Astrocyte (in vitro differentiated cells and primary cell): ENCODE data around the gene CRAT. TPM values are rescaled to one million over a fixed set of nuclear protein-coding genes. Genes with fewer than 3 reads are reported as not detected.
"Not testable (repeated sequence)": the region's sequence is repeated elsewhere in the genome, so short reads cannot be mapped to it uniquely, and the experiment has no call there.

Experiments
- DNase-seq: peaks from one replicate; pipeline ENCODE4 v3.0.0-alpha.2; 2010; ENCODE audit warnings: low read depth
- FAIRE-seq: peaks from 2 replicates; lab custom pipeline; 2011; peaks lifted over from hg19 to GRCh38; lab: Jason Lieb, UNC
- H2AFZ ChIP-seq: 2 replicates; pipeline ENCODE4 v1.6.0; 2012; ENCODE audit warnings: low read depth, low read length, inconsistent platforms
- H3K27ac ChIP-seq: 2 replicates; pipeline ENCODE4 v1.5.1; 2011; ENCODE audit warnings: low read depth, low read length, inconsistent platforms
- H3K27me3 ChIP-seq: 2 replicates; pipeline ENCODE4 v1.6.0; 2011; ENCODE audit warnings: low read length, inconsistent platforms; ENCODE audit not compliant: insufficient read depth
- H3K36me3 ChIP-seq: 2 replicates; pipeline ENCODE4 v1.5.1; 2011; ENCODE audit warnings: low read length, inconsistent platforms; ENCODE audit not compliant: insufficient read depth
- H3K4me1 ChIP-seq: 2 replicates; pipeline ENCODE4 v1.5.1; 2011; ENCODE audit warnings: low read length, inconsistent platforms; ENCODE audit not compliant: insufficient read depth
- H3K4me2 ChIP-seq: 2 replicates; pipeline ENCODE4 v1.6.0; 2012; ENCODE audit warnings: low read length, inconsistent platforms
- H3K4me3 ChIP-seq: 2 replicates; pipeline ENCODE4 v1.5.1; 2011; ENCODE audit warnings: low read depth, mild to moderate bottlenecking, low read length, inconsistent platforms; ENCODE audit not compliant: insufficient read depth
- H3K79me2 ChIP-seq: 2 replicates; pipeline ENCODE4 v1.6.0; 2012; ENCODE audit warnings: mild to moderate bottlenecking, low read length, inconsistent platforms; ENCODE audit not compliant: insufficient read depth
- H3K9ac ChIP-seq: 2 replicates; pipeline ENCODE4 v1.6.0; 2012; ENCODE audit warnings: mild to moderate bottlenecking, low read length, inconsistent platforms
- H3K9me3 ChIP-seq: 2 replicates; pipeline ENCODE4 v1.5.1; 2012; ENCODE audit warnings: low read depth, mild to moderate bottlenecking, low read length, inconsistent platforms; ENCODE audit not compliant: insufficient read depth
- H4K20me1 ChIP-seq: 2 replicates; pipeline ENCODE4 v1.6.0; 2012; ENCODE audit warnings: low read length, inconsistent platforms; ENCODE audit not compliant: insufficient read depth
- H3K27ac Mint-ChIP-seq: one replicate; pipeline ENCODE4 v1.8.0; 2021; ENCODE audit warnings: mild to moderate bottlenecking, mixed read lengths; ENCODE audit not compliant: unreplicated experiment
- H3K27me3 Mint-ChIP-seq: one replicate; pipeline ENCODE4 v1.8.0; 2021; ENCODE audit warnings: low read depth, mixed read lengths; ENCODE audit not compliant: unreplicated experiment
- H3K36me3 Mint-ChIP-seq: one replicate; pipeline ENCODE4 v1.8.0; 2021; ENCODE audit warnings: low read depth, mixed read lengths; ENCODE audit not compliant: unreplicated experiment
- H3K4me1 Mint-ChIP-seq: one replicate; pipeline ENCODE4 v1.8.0; 2021; ENCODE audit warnings: low read depth, mixed read lengths; ENCODE audit not compliant: unreplicated experiment
- H3K4me3 Mint-ChIP-seq: one replicate; pipeline ENCODE4 v1.8.0; 2021; ENCODE audit warnings: mild to moderate bottlenecking, moderate library complexity, mixed read lengths; ENCODE audit not compliant: unreplicated experiment
- H3K9me3 Mint-ChIP-seq: one replicate; pipeline ENCODE4 v1.8.0; 2021; ENCODE audit warnings: mild to moderate bottlenecking, mixed read lengths; ENCODE audit not compliant: unreplicated experiment
- CTCF ChIP-seq: IDR thresholded peaks from 2 replicates; pipeline ENCODE4 v1.5.1; 2011; ENCODE audit warnings: low read depth, mild to moderate bottlenecking, inconsistent platforms, low read length, moderate library complexity; ENCODE audit not compliant: insufficient read depth
- EZH2 ChIP-seq: IDR thresholded peaks from 2 replicates; pipeline ENCODE4 v1.6.1; 2012; ENCODE audit warnings: mild to moderate bottlenecking, low read length, inconsistent platforms; ENCODE audit not compliant: insufficient read depth
- total RNA-seq: library from RNA; stranded (reverse); gene quantifications from 2 replicates; pipeline ENCODE4 v1.2.1, GENCODE V29; 2021

The CRAT gene
- total RNA-seq, 1 donor from 2014 or later: 21.2 TPM

GRCh38 chr9:129130791-129131190, 20.2 kb upstream of the CRAT start:
- TF ChIP-seq EZH2 (no peak), CTCF (no peak)
- no peak overlapping the region for H2AFZ ChIP-seq
- H3K4me3 Mint-ChIP-seq: no peak overlapping the region
- H3K9ac ChIP-seq: no peak overlapping the region
- H3K36me3 ChIP-seq: peaks cover 3% of the 10 kb centered on the region
- H3K27me3 ChIP-seq: no peaks in the 10 kb centered on the region
- H3K4me2 ChIP-seq: no peak overlapping the region
- peaks cover 8% of the 10 kb centered on the region for H3K4me1 ChIP-seq
- H3K27ac ChIP-seq: no peak overlapping the region
- FAIRE-seq (no peak), DNase-seq (no peak)
- H3K79me2 ChIP-seq: no peaks in the 10 kb centered on the region
- H3K4me1 Mint-ChIP-seq: peaks cover 6% of the 10 kb centered on the region
- H3K9me3 ChIP-seq: no peaks in the 10 kb centered on the region
- peaks cover 12% of the 10 kb centered on the region for H4K20me1 ChIP-seq
- H3K27ac Mint-ChIP-seq: no peak overlapping the region
- H3K9me3 Mint-ChIP-seq: no peaks in the 10 kb centered on the region
- peaks cover 13% of the 10 kb centered on the region for H3K36me3 Mint-ChIP-seq
- H3K4me3 ChIP-seq: no peak overlapping the region
- H3K27me3 Mint-ChIP-seq: no peaks in the 10 kb centered on the region

- not testable (repeated sequence) for H3K9me3 ChIP-seq, H3K79me2 ChIP-seq, H3K27me3 Mint-ChIP-seq, H3K27ac ChIP-seq, H3K36me3 ChIP-seq, H3K4me2 ChIP-seq, DNase-seq, FAIRE-seq, H3K4me3 Mint-ChIP-seq, H3K4me3 ChIP-seq, H3K9me3 Mint-ChIP-seq, H3K4me1 Mint-ChIP-seq, H2AFZ ChIP-seq, H3K27me3 ChIP-seq, H3K9ac ChIP-seq
- Histone ChIP-seq H3K4me1 (peaks cover 11% of the 10 kb centered on the region), H4K20me1 (peaks cover 12% of the 10 kb centered on the region)
- Mint-ChIP-seq H3K27ac (peak overlapping the region; percentile 50), H3K36me3 (peaks cover 13% of the 10 kb centered on the region)
Measured at GRCh38 chr9:129130271-129130670, 19.7 kb upstream of the CRAT start.

GRCh38 chr9:129128689-129129088, 18.1 kb upstream of the CRAT start:
- peaks cover 5% of the 10 kb centered on the region for H3K4me1 Mint-ChIP-seq
- Histone ChIP-seq H3K27me3 (no peaks in the 10 kb centered on the region), H3K4me3 (no peak overlapping the region), H3K4me2 (no peak overlapping the region), H3K27ac (no peak overlapping the region), H3K9ac (no peak overlapping the region), H3K9me3 (no peaks in the 10 kb centered on the region), H4K20me1 (peaks cover 22% of the 10 kb centered on the region), H2AFZ (no peak overlapping the region), H3K79me2 (no peaks in the 10 kb centered on the region), H3K4me1 (peaks cover 15% of the 10 kb centered on the region), H3K36me3 (peaks cover 2% of the 10 kb centered on the region)
- H3K36me3 Mint-ChIP-seq: peaks cover 13% of the 10 kb centered on the region
- H3K4me3 Mint-ChIP-seq: no peak overlapping the region
- H3K27me3 Mint-ChIP-seq: no peaks in the 10 kb centered on the region
- DNase-seq (no peak), FAIRE-seq (no peak)
- TF ChIP-seq EZH2 (no peak), CTCF (no peak)
- H3K27ac Mint-ChIP-seq: no peak overlapping the region
- no peaks in the 10 kb centered on the region for H3K9me3 Mint-ChIP-seq
